ENCODE results near the gene SLC8A1.

DNA sequence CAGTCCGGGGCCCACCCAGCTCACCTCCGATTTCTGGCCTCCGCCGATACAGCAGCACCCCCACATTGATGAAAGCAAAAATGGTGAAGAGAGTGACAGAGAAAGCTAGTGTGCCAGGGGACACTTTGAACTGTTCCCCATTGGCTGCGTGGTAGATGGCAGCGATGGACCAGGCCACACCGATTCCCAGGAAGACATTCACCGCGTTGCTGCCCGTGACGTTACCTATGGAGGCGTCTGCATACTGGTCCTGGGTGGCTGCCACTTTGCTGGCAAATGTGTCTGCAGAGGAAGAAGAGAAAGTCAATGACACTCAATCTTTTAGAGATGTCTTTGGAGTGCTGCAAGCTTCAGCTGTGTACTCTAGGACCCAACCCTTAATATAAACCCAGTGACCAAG lies 336.5 kb downstream of the SLC8A1 start:
- TF ChIP-seq, protein P1, sequence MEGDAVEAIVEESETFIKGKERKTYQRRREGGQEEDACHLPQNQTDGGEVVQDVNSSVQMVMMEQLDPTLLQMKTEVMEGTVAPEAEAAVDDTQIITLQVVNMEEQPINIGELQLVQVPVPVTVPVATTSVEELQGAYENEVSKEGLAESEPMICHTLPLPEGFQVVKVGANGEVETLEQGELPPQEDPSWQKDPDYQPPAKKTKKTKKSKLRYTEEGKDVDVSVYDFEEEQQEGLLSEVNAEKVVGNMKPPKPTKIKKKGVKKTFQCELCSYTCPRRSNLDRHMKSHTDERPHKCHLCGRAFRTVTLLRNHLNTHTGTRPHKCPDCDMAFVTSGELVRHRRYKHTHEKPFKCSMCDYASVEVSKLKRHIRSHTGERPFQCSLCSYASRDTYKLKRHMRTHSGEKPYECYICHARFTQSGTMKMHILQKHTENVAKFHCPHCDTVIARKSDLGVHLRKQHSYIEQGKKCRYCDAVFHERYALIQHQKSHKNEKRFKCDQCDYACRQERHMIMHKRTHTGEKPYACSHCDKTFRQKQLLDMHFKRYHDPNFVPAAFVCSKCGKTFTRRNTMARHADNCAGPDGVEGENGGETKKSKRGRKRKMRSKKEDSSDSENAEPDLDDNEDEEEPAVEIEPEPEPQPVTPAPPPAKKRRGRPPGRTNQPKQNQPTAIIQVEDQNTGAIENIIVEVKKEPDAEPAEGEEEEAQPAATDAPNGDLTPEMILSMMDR (IDR thresholded peaks at IDR 0.05; ENCODE audit: insufficient read depth, low read length): no peak
- TF ChIP-seq POLR2AphosphoS5 (IDR thresholded peaks at IDR 0.05; ENCODE audit: low read depth) (no peak), GABPA (IDR thresholded peaks at IDR 0.05; ENCODE audit: low read depth) (no peak)

Data from HL-60 (cell line).